Vagina (tissue), 2 donors: ENCODE results near the gene P2RY8. TPM values are rescaled to one million over a fixed set of nuclear protein-coding genes. Genes with fewer than 3 reads are reported as not detected.
"Not testable (repeated sequence)": the region's sequence is repeated elsewhere in the genome, so short reads cannot be mapped to it uniquely, and the experiment has no call there.

Experiments used
- DNase-seq, 2 donors: peaks; one replicate each; pipeline ENCODE4 v3.0.0-alpha.2; 2017; ENCODE audit errors: extremely low spot score in 2 of 2
- H3K27ac ChIP-seq: fragments of 200-600 bp; sonication (generic); one replicate; pipeline ENCODE4 v1.5.1; 2019
- H3K27me3 ChIP-seq: fragments of 200-600 bp; sonication (generic); one replicate; pipeline ENCODE4 v1.5.1; 2019
- H3K36me3 ChIP-seq, 2 donors: fragments of 200-600 bp; sonication (generic); one replicate each; pipeline ENCODE4 v1.5.1; 2017 to 2019
- H3K4me1 ChIP-seq: fragments of 200-600 bp; sonication (generic); one replicate; pipeline ENCODE4 v1.5.1; 2019
- H3K4me3 ChIP-seq, 2 donors: fragments of 200-600 bp; sonication (generic); 1 replicate in 1 of 2; 2 replicates in 1 of 2; pipeline ENCODE4 v1.5.1; 2016 to 2019
- H3K9me3 ChIP-seq: fragments of 200-600 bp; sonication (generic); one replicate; pipeline ENCODE4 v1.5.1; 2019
- CTCF ChIP-seq, 3 experiments: fragments of 450-650 bp in 2 of 3; fragments of 200-600 bp in 1 of 3; sonication (generic) in 1 of 3; IDR thresholded peaks; one replicate each; pipeline ENCODE4 v1.5.1; 2017 to 2019; ENCODE audit warnings: antibody characterized with exemption in 3 of 3, mild to moderate bottlenecking in 2 of 3, moderate library complexity in 2 of 3
- POLR2A ChIP-seq, 2 donors: fragments of 450-650 bp; IDR thresholded peaks; one replicate each; pipeline ENCODE4 v1.6.1; 2017; ENCODE audit warnings: antibody characterized with exemption in 2 of 2, mild to moderate bottlenecking in 2 of 2, moderate library complexity in 2 of 2
- POLR2AphosphoS5 ChIP-seq, 2 donors: sonication (generic); formaldehyde crosslinking; IDR thresholded peaks; one replicate each; pipeline ENCODE4 v1.9.0; 2017; ENCODE audit warnings: antibody characterized with exemption in 2 of 2, mild to moderate bottlenecking in 2 of 2, low read depth in 1 of 2; ENCODE audit not compliant: insufficient read depth in 1 of 2
- intact Hi-C: fragments of 100-400 bp; cut with DNase I; formaldehyde crosslinking; loops from one replicate; pipeline ENCODE4 v1.15.1; 2023
- total RNA-seq: library from RNA; depleted of rRNA; stranded (reverse); fragments of >200 nt; gene quantifications from one replicate; pipeline ENCODE4 v1.2.3, GENCODE V29; 2016

Gene P2RY8
- total RNA-seq, 1 donor from 2014 or later = 0.74 TPM

GRCh38 chrX:1577845-1578244 is 40.9 kb upstream of the P2RY8 start:
- Histone ChIP-seq H3K36me3 (no peaks in the 10 kb centered on the region), H3K27me3 (no peaks in the 10 kb centered on the region), H3K4me1 (no peaks in the 10 kb centered on the region), H3K27ac (no peak overlapping the region), H3K4me3 (no peak overlapping the region), H3K9me3 (no peaks in the 10 kb centered on the region)
- DNase-seq = peak in 1 of 2 donors; percentile 19
- intact Hi-C loops = no loop called here
- TF ChIP-seq CTCF (IDR thresholded peaks at IDR 0.05) (no peak), POLR2AphosphoS5 (IDR thresholded peaks at IDR 0.05; ENCODE audit: insufficient read depth in 1 of 2, low read depth in 1 of 2) (no peak), POLR2A (IDR thresholded peaks at IDR 0.05) (no peak)

DNA sequence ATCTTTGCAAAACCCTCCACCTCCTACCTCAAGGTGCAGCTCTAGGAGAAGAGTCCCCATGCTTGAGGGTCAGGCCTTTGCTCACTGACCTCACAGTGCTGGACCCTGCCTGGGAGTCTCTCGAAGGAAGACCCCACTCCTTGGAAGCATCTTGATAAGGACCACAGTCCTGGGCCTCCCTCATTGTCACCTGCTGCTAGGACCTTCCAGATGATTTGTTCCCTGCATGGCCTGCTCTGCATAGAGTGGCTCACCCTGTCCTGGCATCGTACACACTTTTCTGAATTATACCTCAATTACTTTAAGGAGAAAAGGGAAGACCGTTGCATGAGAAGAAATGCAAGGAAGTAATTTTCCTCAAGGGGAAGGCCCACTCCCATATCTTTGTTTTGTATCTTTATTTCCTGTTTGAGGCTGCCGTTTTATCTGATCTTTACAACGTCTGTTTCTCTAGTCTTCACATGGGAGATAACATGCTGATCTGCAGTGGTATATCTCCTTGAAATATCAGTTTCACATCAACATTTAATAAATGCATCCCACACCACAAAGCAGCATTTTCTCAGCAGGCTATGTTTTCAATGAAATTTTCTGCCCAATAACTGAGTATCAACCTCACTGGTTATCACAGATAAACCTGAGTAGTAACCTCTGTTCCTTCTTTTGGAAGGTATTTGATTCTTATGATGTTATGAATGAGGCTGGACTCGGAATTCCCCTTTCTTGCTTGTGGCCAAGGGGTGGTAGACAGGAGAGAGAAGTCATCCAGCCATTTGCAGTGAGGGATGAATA is 39.4 kb upstream of the P2RY8 start:
- DNase-seq = peak in 1 of 2 donors; percentile 37
- Histone ChIP-seq H3K27ac (no peak overlapping the region), H3K4me1 (no peaks in the 10 kb centered on the region), H3K27me3 (no peaks in the 10 kb centered on the region), H3K9me3 (no peaks in the 10 kb centered on the region), H3K4me3 (no peak overlapping the region), H3K36me3 (no peaks in the 10 kb centered on the region)
- TF ChIP-seq POLR2AphosphoS5 (IDR thresholded peaks at IDR 0.05; ENCODE audit: insufficient read depth in 1 of 2, low read depth in 1 of 2) = no peak
- no peak for TF ChIP-seq CTCF (IDR thresholded peaks at IDR 0.05)
- intact Hi-C loops = no loop called here

DNA sequence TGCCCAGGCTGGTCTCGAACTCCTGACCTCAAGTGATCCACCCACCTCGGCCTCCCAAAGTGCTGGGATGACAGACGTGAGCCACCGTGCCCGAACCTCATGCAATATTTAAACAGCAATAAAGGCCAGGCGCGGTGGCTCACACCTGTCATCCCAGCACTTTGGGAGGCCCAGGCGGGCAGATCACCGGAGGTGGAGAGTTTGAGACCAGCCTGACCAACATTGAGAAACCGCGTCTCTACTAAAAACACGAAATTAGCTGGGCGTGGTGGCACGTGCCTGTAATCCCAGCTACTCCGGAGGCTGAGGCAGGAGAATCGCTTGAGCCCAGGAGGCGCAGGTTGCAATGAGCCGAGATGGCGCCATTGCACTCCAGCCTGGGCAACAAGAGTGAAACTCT is 37.2 kb upstream of the P2RY8 start:
- peak in 1 of 2 donors; percentile 40 for DNase-seq

DNA sequence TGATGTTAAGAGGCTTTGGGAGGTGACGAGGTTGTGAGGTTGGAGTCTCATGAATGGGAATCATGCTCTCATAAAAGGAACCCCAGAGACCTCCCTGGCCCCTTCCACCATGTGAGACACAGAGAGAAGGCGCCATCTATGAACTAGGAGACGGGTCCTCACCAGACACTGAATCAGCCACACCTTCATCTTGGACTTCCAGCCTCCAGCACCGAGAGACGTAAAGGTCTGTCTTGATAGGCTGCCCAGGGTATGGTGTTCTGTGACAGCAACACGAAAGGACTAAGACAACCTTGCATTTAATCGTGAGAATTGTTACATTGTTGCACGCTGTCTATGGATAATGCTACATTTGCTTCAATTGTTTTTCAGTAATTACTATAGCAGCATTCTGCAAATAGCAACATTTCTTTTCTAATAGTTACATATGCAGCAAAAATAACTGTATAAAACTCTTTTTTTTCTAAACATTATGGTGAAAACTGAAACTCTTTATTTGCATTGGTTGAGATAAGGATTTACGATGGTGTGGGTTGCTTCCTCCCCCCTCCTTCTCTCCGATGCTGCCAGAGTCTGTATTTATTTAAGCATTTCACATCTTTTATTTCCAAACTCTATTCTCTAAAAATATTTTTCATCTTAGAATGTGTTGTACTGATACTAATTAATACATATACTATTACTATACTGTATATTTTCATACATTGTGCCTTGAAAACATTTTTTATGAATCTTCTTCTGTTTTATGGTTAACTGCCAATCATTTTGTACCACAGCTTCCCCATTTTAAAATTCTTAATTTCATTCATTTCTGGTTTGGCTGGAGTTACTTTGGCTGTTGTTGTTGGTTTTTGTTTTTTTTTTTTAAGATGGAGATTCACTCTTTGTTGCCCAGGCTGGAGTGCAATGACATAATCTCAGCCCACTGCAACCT is 28.0 kb upstream of the P2RY8 start:
- TF ChIP-seq POLR2A (IDR thresholded peaks at IDR 0.05) = no peak
- TF ChIP-seq POLR2AphosphoS5 (IDR thresholded peaks at IDR 0.05; ENCODE audit: insufficient read depth in 1 of 2, low read depth in 1 of 2) = no peak
- no peak for TF ChIP-seq CTCF (IDR thresholded peaks at IDR 0.05)
- DNase-seq = peak in 1 of 2 donors; percentile 37

More for the DNA sequence above, 37.2 kb upstream of the P2RY8 start:
- H3K4me1 ChIP-seq, H3K36me3 ChIP-seq, intact Hi-C loops, H3K9me3 ChIP-seq, H3K4me3 ChIP-seq, H3K27me3 ChIP-seq, H3K27ac ChIP-seq: not testable (repeated sequence)

GRCh38 chrX:1564077-1564476 is 27.1 kb upstream of the P2RY8 start:
- H3K4me1 ChIP-seq, H3K4me3 ChIP-seq, H3K36me3 ChIP-seq, intact Hi-C loops, H3K27me3 ChIP-seq, DNase-seq, H3K27ac ChIP-seq, H3K9me3 ChIP-seq: not testable (repeated sequence)

More for the DNA sequence above, 28.0 kb upstream of the P2RY8 start:
- Histone ChIP-seq H3K4me3 (no peak overlapping the region), H3K27ac (no peak overlapping the region), H3K36me3 (no peaks in the 10 kb centered on the region), H3K4me1 (no peaks in the 10 kb centered on the region), H3K27me3 (no peaks in the 10 kb centered on the region), H3K9me3 (no peaks in the 10 kb centered on the region)
- intact Hi-C loops = no loop called here

DNA sequence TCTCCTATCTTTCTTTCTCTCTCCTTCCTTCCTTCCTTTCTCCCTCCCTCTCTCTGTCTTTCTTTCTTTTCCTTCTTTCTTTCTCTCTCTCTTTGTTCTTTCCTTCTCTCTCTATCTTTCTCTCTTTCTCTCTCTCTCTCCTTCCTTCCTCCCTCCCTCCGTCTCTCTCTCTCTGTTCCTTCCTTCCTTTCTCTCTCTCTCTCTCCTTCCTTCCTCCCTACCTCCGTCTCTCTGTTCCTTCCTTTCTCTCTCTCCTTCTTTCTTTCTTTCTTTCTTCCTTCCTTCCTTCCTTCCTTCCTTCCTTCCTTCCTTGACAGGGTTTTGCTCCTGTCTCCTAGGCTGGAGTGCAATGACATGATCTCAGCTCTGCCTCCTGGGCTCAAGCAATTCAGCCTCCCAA is 24.2 kb upstream of the P2RY8 start:
- intact Hi-C loops = no loop called here
- Histone ChIP-seq H3K4me1 (no peaks in the 10 kb centered on the region), H3K27ac (no peak overlapping the region), H3K36me3 (no peaks in the 10 kb centered on the region), H3K4me3 (no peak overlapping the region), H3K27me3 (no peaks in the 10 kb centered on the region), H3K9me3 (no peaks in the 10 kb centered on the region)
- DNase-seq = no peak
- TF ChIP-seq POLR2AphosphoS5 (IDR thresholded peaks at IDR 0.05; ENCODE audit: insufficient read depth in 1 of 2, low read depth in 1 of 2) = no peak
